Iris pigment epithelial cell (primary cell): ENCODE data around the gene TMEM201.

Source experiments
- DNase-seq: peaks from one replicate; pipeline ENCODE4 v3.0.0-alpha.2; 2011; ENCODE audit warnings: low read depth

Gene TMEM201

DNA sequence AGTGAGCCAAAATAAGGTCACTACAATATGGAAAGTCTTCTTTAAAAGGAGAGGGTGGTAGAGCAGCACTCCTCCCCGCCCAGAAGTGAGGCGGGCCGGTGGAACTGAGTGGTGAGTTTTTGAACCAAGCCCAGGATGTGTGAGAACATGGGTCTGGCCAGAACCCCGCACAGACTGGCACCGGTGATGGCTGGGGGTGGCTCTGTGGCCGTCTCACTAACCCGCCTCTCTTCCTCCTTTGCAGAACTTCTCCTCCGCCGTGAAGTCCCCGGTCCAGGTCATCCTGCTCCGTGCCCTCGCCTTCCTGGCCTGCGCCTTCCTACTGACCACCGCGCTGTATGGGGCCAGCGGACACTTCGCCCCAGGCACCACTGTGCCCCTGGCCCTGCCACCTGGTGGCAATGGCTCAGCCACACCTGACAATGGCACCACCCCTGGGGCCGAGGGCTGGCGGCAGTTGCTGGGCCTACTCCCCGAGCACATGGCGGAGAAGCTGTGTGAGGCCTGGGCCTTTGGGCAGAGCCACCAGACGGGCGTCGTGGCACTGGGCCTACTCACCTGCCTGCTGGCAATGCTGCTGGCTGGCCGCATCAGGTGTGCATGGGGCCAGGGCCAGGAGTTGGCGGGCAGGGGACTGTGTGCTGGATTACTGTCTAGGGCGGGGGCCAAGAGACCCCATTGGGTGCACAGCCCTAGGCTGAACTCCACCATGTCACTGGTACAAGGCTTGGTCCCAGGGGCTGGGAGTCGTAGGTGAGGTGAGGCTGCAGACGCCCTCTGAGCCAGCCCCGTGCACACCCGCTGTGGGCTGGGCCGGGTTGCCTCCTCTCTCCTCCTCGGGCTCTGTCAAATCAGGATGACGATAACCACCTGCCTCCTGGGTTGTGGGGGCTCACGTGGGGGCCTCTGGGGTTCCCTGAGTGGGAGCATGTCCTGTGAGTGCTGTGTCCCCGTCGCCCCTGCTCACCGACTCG is 12.4 kb downstream of the TMEM201 start:
- DNase-seq = no peak

GRCh38 chr1:9601942-9602793 is 13.5 kb downstream of the TMEM201 start:
- no peak for DNase-seq

- DNase-seq = no peak
Measured at GRCh38 chr1:9602794-9603167, 14.1 kb downstream of the TMEM201 start.

GRCh38 chr1:9603307-9603706 is 14.6 kb downstream of the TMEM201 start:
- no peak for DNase-seq

- no peak for DNase-seq
Measured at GRCh38 chr1:9603766-9604753, 15.3 kb downstream of the TMEM201 start.

DNA sequence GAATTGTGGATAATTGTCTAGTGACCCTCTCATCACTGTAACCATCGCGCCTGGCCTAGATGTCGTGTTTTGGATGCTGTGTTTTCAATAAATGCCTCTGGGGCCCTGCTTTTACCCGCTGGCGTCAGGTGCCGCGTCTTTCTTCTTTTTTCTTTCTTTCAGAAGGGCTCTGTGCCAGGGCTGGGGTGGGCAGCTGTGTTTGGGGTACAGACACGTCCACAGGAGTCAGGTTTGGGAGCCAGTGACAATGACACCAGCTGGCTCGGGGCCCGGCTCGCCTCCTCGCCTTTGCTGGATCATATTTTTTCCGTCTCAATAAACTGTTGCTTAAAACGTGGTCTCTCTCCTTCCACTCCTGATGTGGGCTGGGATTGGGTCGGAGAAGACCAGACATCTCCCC is 16.1 kb downstream of the TMEM201 start:
- no peak for DNase-seq

DNA sequence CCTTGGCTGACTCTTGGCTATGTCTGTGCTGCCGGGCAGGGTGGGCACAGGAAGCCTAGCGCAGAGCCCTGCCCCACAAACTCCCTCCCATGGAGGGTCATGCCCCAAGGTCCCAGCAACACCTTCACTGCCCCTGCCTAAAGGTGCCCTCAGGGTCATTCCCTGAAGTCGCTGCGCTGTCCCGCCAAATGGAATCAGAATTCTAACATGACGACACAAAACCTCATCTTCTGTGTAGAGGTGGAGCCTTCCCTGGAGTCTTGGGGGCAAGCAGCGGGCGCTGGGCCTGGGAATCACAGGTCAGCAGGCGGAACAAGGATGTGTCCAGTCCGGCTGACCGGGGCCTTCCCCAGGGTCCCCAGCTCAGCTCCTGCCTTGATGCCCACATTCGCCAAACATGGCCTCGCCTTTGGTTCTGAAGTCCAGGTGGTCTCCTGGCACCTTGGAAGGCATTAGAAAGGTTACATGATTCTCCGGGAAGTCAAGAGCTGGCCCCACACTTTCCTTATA is 17.3 kb downstream of the TMEM201 start:
- DNase-seq = no peak

DNA sequence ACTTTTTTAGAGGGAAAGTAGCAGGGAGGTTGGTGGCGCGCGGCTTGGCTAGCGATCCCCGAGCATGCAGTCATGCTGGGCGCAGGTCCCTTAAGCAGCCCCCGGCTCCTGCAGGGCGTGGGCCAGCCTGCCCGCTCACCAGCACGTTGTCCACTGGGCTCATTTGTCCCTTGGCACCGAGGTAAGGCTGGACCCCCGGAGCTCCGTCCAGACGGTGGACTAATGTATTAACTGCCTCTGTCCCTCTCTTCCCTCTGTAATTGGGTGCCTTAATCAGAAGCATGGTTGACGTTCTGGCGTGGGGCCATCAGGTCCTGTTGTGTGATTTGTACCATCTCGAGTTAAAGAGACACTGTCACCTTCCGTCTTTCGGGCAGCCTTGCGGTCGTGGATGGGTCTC is 17.7 kb downstream of the TMEM201 start:
- DNase-seq = no peak

- DNase-seq = no peak
Measured at GRCh38 chr1:9606948-9607347, 18.2 kb downstream of the TMEM201 start.

- DNase-seq = no peak
Measured at GRCh38 chr1:9607352-9607751, 18.6 kb downstream of the TMEM201 start.

GRCh38 chr1:9609998-9610397 is 21.3 kb downstream of the TMEM201 start:
- no peak for DNase-seq

DNA sequence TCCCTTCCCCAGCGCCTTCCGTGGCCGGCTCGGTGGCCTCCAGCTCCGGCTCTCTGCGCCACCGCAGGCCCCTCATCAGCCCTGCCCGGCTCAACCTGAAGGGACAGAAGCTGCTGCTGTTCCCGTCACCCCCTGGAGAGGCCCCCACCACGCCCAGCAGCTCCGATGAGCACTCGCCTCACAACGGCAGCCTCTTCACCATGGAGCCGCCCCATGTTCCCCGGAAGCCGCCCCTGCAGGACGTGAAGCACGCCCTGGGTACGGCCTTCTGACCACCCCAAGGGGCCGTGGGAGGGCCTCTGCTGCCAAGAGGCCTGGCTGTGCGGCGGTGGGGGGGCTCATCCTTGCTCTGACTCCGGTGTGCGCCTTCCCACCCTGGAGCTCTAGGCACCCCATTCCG is 21.8 kb downstream of the TMEM201 start:
- DNase-seq = no peak

GRCh38 chr1:9611716-9612115 is 23.0 kb downstream of the TMEM201 start:
- no peak for DNase-seq

DNA sequence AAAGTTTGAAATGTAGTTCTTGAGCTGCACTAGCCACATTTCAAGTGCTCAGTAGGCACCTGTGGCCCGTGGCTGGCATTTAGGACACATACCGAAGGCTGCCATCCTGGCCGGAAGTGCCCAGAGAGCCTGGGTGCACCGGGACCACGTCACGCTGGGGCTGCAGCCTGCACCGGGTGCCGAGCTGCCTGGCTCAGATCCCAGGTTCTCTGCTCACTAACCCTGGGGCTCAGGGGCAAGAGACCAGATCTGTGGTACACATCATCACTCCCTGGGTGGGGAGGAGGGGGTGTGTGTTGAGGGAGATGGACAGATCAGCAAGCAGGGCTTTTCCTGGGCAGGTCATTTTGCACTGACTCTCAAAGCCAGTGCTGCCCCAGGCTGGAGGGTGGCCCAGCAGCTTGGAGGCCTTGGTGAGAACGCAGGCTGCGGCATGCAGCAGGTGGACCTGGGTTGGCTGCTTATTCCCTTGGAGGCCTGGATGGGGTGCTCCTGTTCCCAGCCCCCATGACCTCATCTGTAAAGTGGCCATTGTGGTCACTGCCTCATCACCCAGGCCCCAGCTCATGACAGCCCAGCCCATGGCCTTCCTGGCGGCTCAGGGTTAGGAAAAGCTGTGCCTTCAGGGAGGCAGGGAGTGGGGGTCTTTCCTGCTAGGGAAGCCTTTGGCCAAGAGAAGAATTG is 23.6 kb downstream of the TMEM201 start:
- DNase-seq = no peak

DNA sequence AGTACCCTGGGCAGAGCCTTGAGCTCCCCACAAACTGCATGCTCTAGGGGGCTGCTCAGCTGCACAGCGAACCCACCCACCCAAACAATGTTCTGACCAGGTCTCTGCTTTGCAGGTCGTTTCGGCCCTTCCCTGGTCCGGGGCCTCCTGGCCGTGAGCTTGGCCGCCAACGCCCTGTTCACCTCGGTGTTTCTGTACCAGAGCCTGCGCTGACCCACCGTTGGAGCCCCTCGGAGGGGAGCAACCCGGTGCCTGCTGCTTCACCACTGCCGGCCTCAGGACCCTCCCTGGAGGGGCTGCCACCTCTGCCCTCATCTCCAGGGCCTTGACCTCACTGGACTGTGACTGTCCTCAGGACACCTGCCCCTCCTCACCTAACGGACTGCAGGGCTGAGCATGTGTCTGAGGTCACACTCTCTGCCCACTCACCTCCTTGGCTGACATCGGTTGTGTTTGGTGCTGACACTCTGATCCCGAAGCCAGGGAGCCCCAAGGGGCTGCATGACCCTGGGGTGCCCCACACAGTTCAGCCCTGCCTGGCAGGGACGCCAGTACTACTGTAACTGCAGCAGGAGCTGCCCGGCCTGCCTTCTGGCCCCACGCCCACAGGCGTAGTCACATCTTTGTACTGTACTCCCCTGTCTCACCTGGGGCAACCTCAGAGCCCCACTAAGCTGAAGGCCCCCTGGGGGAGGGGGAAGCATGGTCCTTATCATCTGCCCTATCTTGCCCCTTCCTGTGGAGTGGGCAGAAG is 24.3 kb downstream of the TMEM201 start:
- DNase-seq = no peak

DNA sequence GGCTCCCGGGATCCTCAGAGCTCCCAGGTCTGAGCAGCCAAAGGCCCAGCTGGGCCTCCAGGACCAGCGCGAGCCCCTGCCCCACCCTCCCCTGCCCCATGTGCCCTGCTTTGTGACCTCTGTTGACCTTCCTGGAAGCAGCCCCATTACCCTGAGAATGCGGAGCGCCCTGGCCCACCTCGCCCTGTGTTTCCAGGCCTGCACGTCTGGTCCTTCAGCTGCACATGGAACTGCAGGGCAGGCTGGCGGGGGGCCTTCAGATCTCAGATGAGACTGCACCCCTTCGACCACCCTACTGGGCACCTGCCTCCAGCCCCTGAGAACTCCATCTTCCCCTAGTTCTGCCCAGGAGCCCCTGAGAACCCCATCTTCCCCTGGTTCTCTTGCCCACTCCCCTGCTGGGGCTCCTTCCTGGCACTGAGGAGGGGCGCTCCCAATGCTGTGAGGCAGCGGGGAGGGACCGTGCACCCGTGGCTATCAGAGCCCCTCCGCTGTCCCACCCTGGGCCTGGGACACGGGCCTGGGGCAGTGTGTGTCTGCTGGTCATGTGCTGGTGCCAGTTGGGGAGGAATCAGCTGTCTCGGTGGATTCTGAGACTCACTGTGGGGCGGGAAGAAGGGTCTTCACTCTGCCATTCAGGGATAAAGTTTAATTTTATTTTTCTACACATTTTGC is 25.1 kb downstream of the TMEM201 start:
- DNase-seq = no peak

DNA sequence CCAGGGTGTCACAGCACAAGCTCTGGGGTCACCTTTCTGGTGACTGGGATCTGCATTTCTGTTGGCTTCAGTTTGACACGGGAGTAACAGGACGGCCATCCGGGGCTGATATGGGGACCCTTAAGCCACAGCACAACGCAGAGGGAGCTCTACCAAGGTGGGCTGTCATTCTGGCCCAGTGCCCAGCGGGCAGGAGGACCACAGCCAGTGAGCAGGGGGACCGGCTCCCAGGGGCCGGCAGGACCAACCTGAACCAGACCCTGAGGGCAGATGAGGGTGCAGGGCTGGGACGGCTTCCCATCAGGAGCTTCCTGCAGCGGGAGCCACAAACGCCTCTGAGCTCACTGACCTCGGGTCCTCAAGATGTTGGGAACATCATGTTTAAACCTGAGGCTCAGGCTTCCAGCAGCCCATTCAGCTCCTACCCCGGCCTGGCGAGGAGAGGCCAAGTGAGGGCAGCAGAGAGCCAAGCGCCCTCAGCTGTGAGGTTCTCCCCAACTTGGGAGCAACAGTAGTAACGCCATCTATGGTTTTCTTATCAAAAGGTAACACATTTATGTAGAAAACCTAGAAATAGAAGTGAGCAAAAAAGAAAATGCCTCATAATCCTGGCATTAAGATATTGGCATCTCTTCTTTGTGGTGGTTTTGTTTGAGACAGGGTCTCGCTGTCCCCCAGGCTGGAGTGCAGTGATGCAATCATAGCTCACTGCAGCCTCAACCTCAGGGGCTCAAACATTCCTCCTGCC is 26.8 kb downstream of the TMEM201 start:
- DNase-seq = peak; percentile 42

- DNase-seq = no peak
Measured at GRCh38 chr1:9618909-9619679, 30.4 kb downstream of the TMEM201 start.
